Dedifferentiated amniotic fluid mesenchymal stem cell (primary cell): Measurements from ENCODE around the gene SLC35D2.
A peak's percentile ranks its signal among the peaks of the same experiment; 100 is the strongest.

Experiments
- DNase-seq: peaks from one replicate; pipeline ENCODE4 v3.0.0-alpha.2; 2016; ENCODE audit errors: extremely low spot score

SLC35D2 gene

DNA sequence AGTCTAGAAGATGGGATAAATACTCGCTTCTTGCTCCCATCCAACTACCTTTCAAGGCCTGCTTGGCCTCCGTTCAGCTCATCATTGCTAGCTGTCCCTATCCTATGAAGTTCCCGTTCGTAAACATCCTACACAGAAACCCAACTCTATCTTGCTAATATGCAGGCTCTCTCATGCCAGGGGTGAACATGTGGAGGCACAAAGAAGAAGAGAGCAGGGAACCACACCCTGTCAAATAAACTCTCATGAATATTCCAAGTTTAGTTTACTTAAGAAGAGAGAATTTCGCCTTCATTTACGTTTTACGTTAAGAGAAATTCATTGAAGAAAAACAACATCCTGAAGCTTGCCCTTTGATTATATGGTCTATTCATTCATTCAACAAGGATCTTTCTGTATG is 73.7 kb downstream of the SLC35D2 start:
- DNase-seq: no peak

DNA sequence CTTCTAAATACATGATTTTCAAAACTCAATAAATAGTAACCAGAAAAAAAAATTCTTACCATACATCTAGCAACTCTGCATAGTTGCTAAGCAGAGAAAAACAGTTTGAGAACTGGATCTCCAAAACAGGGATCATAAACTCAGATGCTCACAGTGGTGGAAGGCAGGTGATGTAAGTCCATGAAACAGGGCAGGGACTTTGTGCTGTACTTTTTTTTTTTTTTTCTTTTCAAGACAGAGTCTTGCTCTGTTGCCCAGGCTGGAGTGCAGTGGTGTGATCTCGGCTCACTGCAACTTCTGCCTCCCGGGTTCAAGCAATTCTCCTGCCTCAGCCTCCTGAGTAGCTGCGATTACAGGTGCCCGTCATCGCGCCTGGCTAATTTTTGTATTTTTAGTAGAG is 76.6 kb downstream of the SLC35D2 start:
- peak; percentile 33 for DNase-seq

DNA sequence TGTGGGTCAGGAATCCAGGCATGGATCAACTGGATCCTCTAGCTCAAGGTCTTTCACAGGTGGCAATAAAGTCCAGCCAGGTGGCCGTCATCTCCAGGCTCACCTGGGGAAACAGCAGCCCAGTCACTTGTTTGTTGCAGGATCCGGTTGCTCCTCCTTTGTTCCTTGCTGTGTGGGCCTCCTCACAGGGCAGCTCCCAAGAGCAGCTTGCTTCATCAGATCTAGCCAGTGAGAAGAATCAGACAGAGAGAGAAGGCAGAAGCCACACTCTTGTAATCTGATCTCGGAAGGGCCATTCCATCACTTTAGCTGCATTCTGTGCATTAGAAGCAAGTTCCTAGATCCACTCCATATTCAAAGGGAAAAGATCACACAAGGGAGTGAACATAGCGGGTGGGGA is 78.3 kb downstream of the SLC35D2 start:
- no peak for DNase-seq

DNA sequence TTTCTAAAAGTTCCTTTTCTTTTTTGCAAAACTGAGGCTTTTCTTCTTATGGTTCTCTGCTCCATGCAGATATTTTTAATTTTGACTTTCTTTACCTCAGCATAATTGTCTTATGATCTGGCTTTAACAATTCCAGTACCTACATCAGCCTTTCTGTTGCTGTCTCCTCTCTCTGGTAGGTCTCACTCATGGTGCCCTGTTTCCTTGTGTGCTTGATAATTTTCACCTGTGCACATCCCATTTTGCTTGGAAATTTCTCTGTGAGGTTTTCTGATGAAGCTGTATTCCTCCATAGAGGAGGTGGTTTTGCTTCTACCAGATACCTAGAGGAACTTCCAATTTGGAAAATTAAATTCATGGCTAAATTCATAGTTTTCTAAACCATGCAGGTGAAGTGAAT is 79.3 kb downstream of the SLC35D2 start:
- no peak for DNase-seq

DNA sequence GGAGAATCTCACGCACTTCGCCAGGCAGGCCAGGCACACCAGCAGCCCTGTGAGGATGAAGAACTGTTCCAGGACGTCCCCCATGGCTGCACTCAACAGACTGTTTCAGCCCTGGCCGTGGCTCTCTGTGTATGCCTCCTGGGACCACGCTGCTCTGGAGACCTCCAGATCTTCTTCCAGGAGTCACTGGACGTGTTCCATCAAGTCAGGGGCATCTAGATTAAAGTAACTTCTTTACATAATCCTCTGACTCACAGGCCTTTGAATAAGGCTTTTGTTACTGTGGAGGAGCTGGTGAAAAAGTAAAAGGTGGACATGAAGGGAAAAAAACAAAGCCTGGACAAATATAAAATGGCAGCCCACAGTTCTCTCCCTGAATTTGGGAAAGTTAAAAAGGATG is 81.5 kb downstream of the SLC35D2 start, which contains the start of gene HSD17B3:
Gene HSD17B3 (minus strand): TSS at position 156 of the 400 bp plus-strand sequence. CDS start 72 bp downstream, at position 84.
- no peak for DNase-seq

DNA sequence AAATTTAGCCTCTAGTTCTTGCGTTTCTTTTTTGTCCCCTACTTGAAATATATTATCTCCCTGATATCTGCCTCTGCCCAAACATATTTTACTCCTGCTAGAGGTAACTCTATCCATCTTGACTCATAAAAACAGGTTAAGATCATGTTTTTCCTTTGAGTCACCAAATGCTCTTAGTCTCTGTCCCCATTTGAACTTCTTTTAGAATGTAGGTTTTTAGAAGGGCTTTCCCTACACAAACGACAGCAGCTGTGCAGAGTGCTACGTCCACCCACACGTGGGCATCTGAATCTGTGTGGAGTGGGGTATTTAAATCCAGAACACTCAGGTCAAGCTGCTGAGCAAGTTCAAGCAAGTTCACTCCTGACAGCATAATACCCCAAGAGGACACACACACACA is 83.7 kb downstream of the SLC35D2 start:
- DNase-seq: peak; percentile 32

DNA sequence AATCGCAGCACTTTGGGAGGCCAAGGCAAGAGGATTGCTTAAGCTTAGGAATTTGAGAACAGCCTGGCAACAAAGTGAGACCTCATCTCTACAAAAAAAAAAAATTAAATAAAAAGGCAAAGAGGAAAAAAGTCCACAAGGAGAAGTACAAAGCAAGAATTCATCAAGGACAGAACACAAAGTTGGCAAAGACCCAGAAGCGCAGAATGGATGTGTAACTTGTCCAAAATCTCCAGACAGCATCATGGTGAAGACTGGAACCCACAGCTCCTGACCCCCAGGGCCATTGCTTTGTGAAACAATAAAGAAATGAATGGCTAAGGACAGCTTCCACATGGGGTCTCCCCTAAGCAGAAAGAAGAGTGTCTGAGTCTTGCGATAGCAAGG is 89.4 kb downstream of the SLC35D2 start:
- no peak for DNase-seq

DNA sequence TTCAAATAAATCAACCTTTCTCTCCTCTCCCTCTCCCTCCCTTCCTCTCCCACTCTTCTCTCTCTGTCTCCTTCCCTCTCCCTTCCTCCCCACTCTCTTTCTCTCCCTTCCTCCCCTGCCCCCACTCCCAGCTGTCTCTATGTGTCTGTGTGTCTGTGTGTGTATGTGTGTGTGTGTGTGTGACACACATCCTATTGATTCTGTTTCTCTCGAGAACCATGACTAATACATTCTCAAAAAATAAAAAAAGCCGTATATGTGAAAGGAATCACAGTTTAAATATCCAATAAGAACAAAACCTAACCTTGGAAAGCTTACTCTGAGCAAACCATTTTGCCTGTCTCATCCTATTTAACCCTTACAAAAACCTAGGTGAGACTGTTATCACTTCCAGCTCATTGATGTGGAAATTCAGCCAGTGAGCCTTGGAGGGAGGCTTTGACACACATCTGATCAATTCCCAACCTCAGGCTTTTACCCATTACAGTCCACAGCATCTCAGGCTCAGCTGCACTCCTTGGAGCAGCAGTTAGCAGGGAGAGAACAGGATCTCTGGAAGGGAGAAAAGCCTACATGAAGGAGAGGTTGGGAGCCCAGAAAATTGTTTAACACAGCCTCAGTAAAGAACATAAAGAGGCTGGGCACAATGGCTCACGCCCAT is 89.9 kb downstream of the SLC35D2 start:
- DNase-seq: no peak

DNA sequence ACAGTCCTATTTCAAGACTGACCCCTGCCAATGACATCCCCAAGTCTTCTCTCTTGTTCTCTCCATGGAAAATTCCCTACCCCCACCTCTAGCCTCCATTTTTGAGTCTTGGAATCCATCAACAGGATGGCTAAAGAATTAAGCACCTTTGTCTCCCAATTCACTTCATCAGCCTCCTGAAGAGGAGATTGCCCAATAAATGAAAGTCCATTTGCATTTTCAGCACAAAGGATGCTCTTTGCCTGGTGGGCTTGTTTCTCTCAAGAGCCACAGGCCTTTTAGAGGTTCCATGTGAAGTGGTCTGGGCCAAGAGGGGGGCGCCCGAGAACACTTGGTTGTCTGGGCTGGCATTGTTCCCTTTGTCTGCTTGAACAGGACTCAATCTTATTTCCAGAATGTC is 94.1 kb downstream of the SLC35D2 start:
- DNase-seq: no peak

DNA sequence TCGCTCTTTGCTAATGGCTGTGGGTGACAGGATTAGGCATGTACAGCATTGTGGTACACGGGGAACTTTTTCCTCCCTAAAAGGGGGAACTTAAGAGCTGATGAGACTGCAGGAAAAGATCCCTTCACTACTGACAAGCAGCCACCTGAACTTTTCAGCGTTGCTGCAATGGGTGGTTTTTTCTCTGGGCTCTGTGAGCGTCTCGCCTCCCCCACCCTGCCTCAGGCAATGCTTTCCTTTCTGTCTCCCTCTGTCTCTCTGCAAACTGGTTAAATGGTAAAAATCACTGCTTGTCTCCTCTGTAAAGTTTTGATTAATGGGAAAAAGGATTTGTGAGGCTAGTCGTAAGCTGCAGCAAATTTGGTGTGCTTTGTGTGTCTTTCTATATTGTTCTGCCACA is 101.9 kb downstream of the SLC35D2 start:
- DNase-seq: no peak

DNA sequence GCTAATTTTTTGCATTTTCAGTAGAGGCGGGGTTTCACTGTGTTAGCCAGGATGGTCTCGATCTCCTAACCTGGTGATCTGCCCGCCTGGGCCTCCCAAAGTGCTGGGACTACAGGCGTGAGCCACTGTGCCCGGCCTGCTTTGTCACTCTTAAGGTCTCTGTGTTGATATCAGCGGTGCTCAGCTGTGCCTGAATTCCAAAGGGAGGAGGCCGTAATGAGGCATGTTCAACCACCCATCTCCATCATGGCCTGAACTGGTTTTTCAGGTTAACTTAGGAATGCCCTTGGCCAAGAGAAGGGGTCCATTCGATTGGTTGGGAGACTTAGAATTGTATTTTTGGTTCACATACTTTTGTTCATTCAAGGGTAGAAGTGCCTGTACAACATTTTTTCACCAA is 103.6 kb downstream of the SLC35D2 start:
- DNase-seq: no peak

DNA sequence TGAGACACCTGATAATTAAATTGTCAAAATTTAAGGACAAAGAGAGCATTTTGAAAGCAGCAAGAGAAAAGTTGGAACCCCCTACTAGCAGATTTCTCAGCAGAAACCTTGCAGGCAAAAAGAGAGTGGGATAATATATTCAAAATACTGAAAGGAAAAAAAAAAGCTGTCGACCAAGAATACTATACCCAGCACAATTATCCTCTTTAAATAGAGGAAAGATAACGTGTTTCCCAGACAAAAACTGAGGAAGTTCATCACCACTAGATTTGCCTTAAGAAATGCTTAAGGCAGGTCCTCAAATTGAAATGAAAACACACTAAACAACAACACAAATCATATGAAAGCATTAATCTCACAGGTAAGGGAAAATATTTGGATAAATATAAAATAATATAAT is 108.6 kb downstream of the SLC35D2 start:
- no peak for DNase-seq
